Liver (tissue), 3 donors: Measurements from ENCODE around the gene ATCAY.
"Not testable (repeated sequence)": the region's sequence is repeated elsewhere in the genome, so short reads cannot be mapped to it uniquely, and the experiment has no call there.

ENCODE experiments used
- CTCF ChIP-seq: fragments of 150-350 bp; IDR thresholded peaks from 2 replicates; pipeline ENCODE4 v1.5.1; 2017; ENCODE audit warnings: improper control_type of control experiment, low read depth, low read length; ENCODE audit not compliant: missing input control
- JUND ChIP-seq, 2 donors: IDR thresholded peaks; 2 replicates each; pipeline ENCODE4 v1.6.1; 2016; ENCODE audit warnings: antibody characterized with exemption in 2 of 2
- MAX ChIP-seq: IDR thresholded peaks from 2 replicates; pipeline ENCODE4 v1.6.1; 2016; ENCODE audit warnings: antibody characterized with exemption
- REST ChIP-seq: IDR thresholded peaks from 2 replicates; pipeline ENCODE4 v1.6.1; 2016; ENCODE audit warnings: antibody characterized with exemption, mild to moderate bottlenecking
- donor health status: healthy.
- donor health status: healthy.

GRCh38 chr19:3955276-3955675, 74.8 kb downstream of the ATCAY start:
- not testable (repeated sequence) for TF ChIP-seq CTCF; REST; MAX; JUND (IDR thresholded peaks at IDR 0.05)
